H9 (cell line): ENCODE measurements around the gene SS18L1. TPM values are rescaled to one million over a fixed set of nuclear protein-coding genes. Genes with fewer than 3 reads are reported as not detected.

Source experiments
- DNase-seq: peaks from one replicate; pipeline ENCODE4 v3.0.0-alpha.2; 2017
- H2AFZ ChIP-seq: one replicate; pipeline ENCODE4 v1.6.1; 2013; ENCODE audit warnings: mild to moderate bottlenecking, low read length, control low read depth, moderate library complexity
- H2AK5ac ChIP-seq: 2 replicates; pipeline ENCODE4 v1.6.1; 2013; ENCODE audit warnings: low read length, control low read depth, mixed read lengths; ENCODE audit not compliant: insufficient read length
- H2BK120ac ChIP-seq: one replicate; pipeline ENCODE4 v1.6.1; 2013; ENCODE audit warnings: low read depth, mild to moderate bottlenecking, low read length, control low read depth, inconsistent platforms; ENCODE audit not compliant: poor library complexity, severe bottlenecking
- H2BK12ac ChIP-seq: 2 replicates; pipeline ENCODE4 v1.6.1; 2013; ENCODE audit warnings: low read length, control low read depth, mixed read lengths, low read depth; ENCODE audit not compliant: insufficient read length
- H2BK15ac ChIP-seq: 2 replicates; pipeline ENCODE4 v1.6.1; 2013; ENCODE audit warnings: low read depth, low read length, control low read depth
- H2BK20ac ChIP-seq: one replicate; pipeline ENCODE4 v1.6.1; 2013; ENCODE audit warnings: low read depth, mild to moderate bottlenecking, low read length, control low read depth, inconsistent platforms; ENCODE audit not compliant: poor library complexity, severe bottlenecking
- H2BK5ac ChIP-seq: 2 replicates; pipeline ENCODE4 v1.6.1; 2013; ENCODE audit warnings: low read length, control low read depth, mixed read lengths; ENCODE audit not compliant: insufficient read length
- H3K14ac ChIP-seq: 2 replicates; pipeline ENCODE4 v1.6.1; 2013; ENCODE audit warnings: low read length, control low read depth; ENCODE audit not compliant: insufficient read depth
- H3K18ac ChIP-seq: 2 replicates; pipeline ENCODE4 v1.6.1; 2013; ENCODE audit warnings: low read depth, mild to moderate bottlenecking, mixed read lengths, low read length, control low read depth; ENCODE audit not compliant: insufficient read length
- H3K23ac ChIP-seq: 2 replicates; pipeline ENCODE4 v1.6.1; 2013; ENCODE audit warnings: low read length, control low read depth, mixed read lengths, low read depth; ENCODE audit not compliant: insufficient read length
- H3K23me2 ChIP-seq: 2 replicates; pipeline ENCODE4 v1.6.1; 2013; ENCODE audit warnings: low read depth, mild to moderate bottlenecking, mixed read lengths, low read length, control low read depth; ENCODE audit not compliant: insufficient read length, poor library complexity, severe bottlenecking
- H3K27ac ChIP-seq: 2 replicates; pipeline ENCODE4 v1.5.1; 2013; ENCODE audit warnings: low read length, control low read depth, mixed read lengths, low read depth; ENCODE audit not compliant: insufficient read length
- H3K27me3 ChIP-seq: 2 replicates; pipeline ENCODE4 v1.6.1; 2013; ENCODE audit warnings: low read length, control low read depth, inconsistent platforms; ENCODE audit not compliant: insufficient read depth
- H3K4ac ChIP-seq: 2 replicates; pipeline ENCODE4 v1.6.1; 2013; ENCODE audit warnings: low read depth, mild to moderate bottlenecking, control low read depth, inconsistent platforms, low read length, moderate library complexity
- H3K4me1 ChIP-seq: 2 replicates; pipeline ENCODE4 v1.6.1; 2013; ENCODE audit warnings: low read length, control low read depth, inconsistent platforms; ENCODE audit not compliant: insufficient read depth
- H3K4me2 ChIP-seq: 2 replicates; pipeline ENCODE4 v1.6.1; 2013; ENCODE audit warnings: low read length, control low read depth, mixed read lengths; ENCODE audit not compliant: insufficient read length, insufficient read depth
- H3K56ac ChIP-seq: 2 replicates; pipeline ENCODE4 v1.6.1; 2013; ENCODE audit warnings: low read depth, mild to moderate bottlenecking, mixed read lengths, low read length, control low read depth; ENCODE audit not compliant: insufficient read length
- H3K79me1 ChIP-seq: 2 replicates; pipeline ENCODE4 v1.6.1; 2013; ENCODE audit warnings: low read depth, mild to moderate bottlenecking, moderate library complexity, low read length, control low read depth, inconsistent platforms; ENCODE audit not compliant: insufficient read depth, poor library complexity, severe bottlenecking
- H3K79me2 ChIP-seq: 2 replicates; pipeline ENCODE4 v1.6.1; 2013; ENCODE audit warnings: low read length, control low read depth, inconsistent platforms; ENCODE audit not compliant: insufficient read depth
- H3K9ac ChIP-seq: 2 replicates; pipeline ENCODE4 v1.6.1; 2013; ENCODE audit warnings: low read length, control low read depth, mixed read lengths; ENCODE audit not compliant: insufficient read length; ENCODE audit errors: extremely low read depth
- H3K9me3 ChIP-seq: one replicate; pipeline ENCODE4 v1.6.1; 2013; ENCODE audit warnings: low read depth, low read length, inconsistent platforms; ENCODE audit not compliant: control insufficient read depth
- H3T11ph ChIP-seq: one replicate; pipeline ENCODE4 v1.6.1; 2013; ENCODE audit warnings: mild to moderate bottlenecking, low read length, control low read depth, inconsistent platforms
- H4K20me1 ChIP-seq: one replicate; pipeline ENCODE4 v1.6.1; 2013; ENCODE audit not compliant: control insufficient read depth, insufficient read length, insufficient read depth
- H4K5ac ChIP-seq: 2 replicates; pipeline ENCODE4 v1.6.1; 2013; ENCODE audit warnings: low read depth, mild to moderate bottlenecking, mixed read lengths, low read length, control low read depth; ENCODE audit not compliant: insufficient read length
- H4K8ac ChIP-seq: replicated peaks from 2 replicates; pipeline ENCODE4 v1.6.1; 2013; ENCODE audit warnings: low read length, control low read depth, mixed read lengths, low read depth; ENCODE audit not compliant: insufficient read length
- H4K91ac ChIP-seq: 2 replicates; pipeline ENCODE4 v1.6.1; 2013; ENCODE audit warnings: low read depth, mild to moderate bottlenecking, moderate library complexity, mixed read lengths, low read length, control low read depth; ENCODE audit not compliant: insufficient read length
- H3K27ac Mint-ChIP-seq, 3 experiments: 2 replicates in 2 of 3; 3 replicates in 1 of 3; pipeline ENCODE4 v1.8.0; 2020 to 2021; ENCODE audit warnings: mixed read lengths in 3 of 3, mild to moderate bottlenecking in 1 of 3, moderate library complexity in 1 of 3
- H3K27me3 Mint-ChIP-seq: 2 replicates; pipeline ENCODE4 v1.8.0; 2021; ENCODE audit warnings: low read depth, mild to moderate bottlenecking, moderate library complexity, mixed read lengths
- H3K36me3 Mint-ChIP-seq, 3 experiments: 2 replicates in 2 of 3; 3 replicates in 1 of 3; pipeline ENCODE4 v1.8.0; 2020 to 2021; ENCODE audit warnings: low read depth in 3 of 3, mixed read lengths in 3 of 3; ENCODE audit not compliant: insufficient read depth in 1 of 3
- H3K4me1 Mint-ChIP-seq, 2 experiments: 2 replicates each; pipeline ENCODE4 v1.8.0; 2020; ENCODE audit warnings: mixed read lengths in 2 of 2
- H3K4me3 Mint-ChIP-seq, 2 experiments: 2 replicates in 1 of 2; 3 replicates in 1 of 2; pipeline ENCODE4 v1.8.0; 2020 to 2021; ENCODE audit warnings: mild to moderate bottlenecking in 2 of 2, mixed read lengths in 2 of 2, moderate library complexity in 1 of 2
- H3K9me3 Mint-ChIP-seq, 2 experiments: 2 replicates in 1 of 2; 3 replicates in 1 of 2; pipeline ENCODE4 v1.8.0; 2020; ENCODE audit warnings: mild to moderate bottlenecking in 2 of 2, mixed read lengths in 2 of 2, moderate library complexity in 1 of 2
- CTCF ChIP-seq: fragments of 200-600 bp; sonication (generic); conservative IDR thresholded peaks from 3 replicates; pipeline ENCODE4 v1.8.0; 2021; ENCODE audit warnings: antibody characterized with exemption, mild to moderate bottlenecking
- WGBS: extraction: QIAGEN DNeasy Blood & Tissue Kit; methylation state at CpG from one replicate; pipeline ENCODE4 v1.1.7; 2013; ENCODE audit warnings: missing lambda C conversion rate, low lambda C conversion rate, mixed read lengths; ENCODE audit not compliant: insufficient read length; ENCODE audit errors: extremely low coverage; 5-methylcytosine and 5-hydroxymethylcytosine counted together
- total RNA-seq: library from RNA; stranded (reverse); gene quantifications from 2 replicates; pipeline ENCODE4 v1.2.1, GENCODE V29; 2021

Gene SS18L1
- total RNA-seq, 1 experiment from 2014 or later = 22.2 TPM

DNA sequence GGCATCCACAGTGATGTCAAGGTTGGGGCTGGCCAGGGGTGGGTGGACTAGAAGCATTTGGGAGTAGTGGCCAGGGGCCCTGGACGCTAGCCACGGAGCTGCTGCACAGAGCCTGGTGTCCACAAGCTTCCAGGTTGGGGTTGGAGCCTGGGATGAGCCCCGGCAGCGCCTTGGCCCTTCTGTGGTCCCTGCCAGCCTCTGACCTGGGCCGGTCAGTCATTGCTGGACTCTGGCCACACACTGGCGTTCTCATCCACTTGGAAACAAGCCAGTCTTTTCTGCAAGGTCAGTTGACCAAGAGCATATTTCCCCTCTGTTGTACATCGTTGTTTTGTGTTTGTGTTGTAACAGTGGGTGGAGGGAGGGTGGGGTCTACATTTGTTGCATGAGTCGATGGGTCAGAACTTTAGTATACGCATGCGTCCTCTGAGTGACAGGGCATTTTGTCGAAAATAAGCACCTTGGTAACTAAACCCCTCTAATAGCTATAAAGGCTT lies 8.8 kb upstream of the SS18L1 start:
- no peak overlapping the region for H3K27ac Mint-ChIP-seq

More for the DNA sequence above, 8.8 kb upstream of the SS18L1 start:
- Histone ChIP-seq H2BK12ac (no peak overlapping the region), H2BK20ac (no peak overlapping the region), H3K9me3 (no peaks in the 10 kb centered on the region), H2BK5ac (no peak overlapping the region), H3K79me2 (no peaks in the 10 kb centered on the region), H3K23ac (no peak overlapping the region), H3K27ac (no peak overlapping the region), H3K18ac (no peak overlapping the region), H2AK5ac (no peak overlapping the region), H3K4me2 (no peak overlapping the region), H4K8ac (no peak overlapping the region), H4K5ac (no peak overlapping the region), H2BK15ac (no peak overlapping the region), H3K27me3 (no peaks in the 10 kb centered on the region), H3K4me1 (no peaks in the 10 kb centered on the region), H3K56ac (no peak overlapping the region), H3K9ac (no peak overlapping the region), H3K23me2 (no peaks in the 10 kb centered on the region), H2BK120ac (no peak overlapping the region), H3K14ac (no peak overlapping the region), H4K20me1 (no peaks in the 10 kb centered on the region), H2AFZ (no peak overlapping the region), H3K4ac (no peak overlapping the region), H3K79me1 (peaks cover 2% of the 10 kb centered on the region), H3T11ph (no peak overlapping the region), H4K91ac (no peak overlapping the region)
- no CpG with 5 or more reads among the region's 11 CpGs for WGBS
- Mint-ChIP-seq H3K4me1 (no peaks in the 10 kb centered on the region), H3K9me3 (no peaks in the 10 kb centered on the region), H3K27me3 (no peaks in the 10 kb centered on the region; the same call in 1 of the 2 replicates), H3K4me3 (no peak overlapping the region), H3K36me3 (peaks cover 56 to 100% (median 94%) of the 10 kb centered on the region in 3 experiments)
- DNase-seq = no peak
- TF ChIP-seq CTCF = no peak
